GM12873 (cell line): ENCODE data around the gene LORICRIN.

ENCODE experiments used
- TF ChIP-seq, protein P1 (sequence below): IDR thresholded peaks from 2 replicates; pipeline ENCODE4 v1.5.1; 2012; ENCODE audit warnings: low read depth, mild to moderate bottlenecking, moderate library complexity, low read length, control low read depth; ENCODE audit not compliant: insufficient read depth; ENCODE audit errors: missing control alignments

Gene LORICRIN, protein sequence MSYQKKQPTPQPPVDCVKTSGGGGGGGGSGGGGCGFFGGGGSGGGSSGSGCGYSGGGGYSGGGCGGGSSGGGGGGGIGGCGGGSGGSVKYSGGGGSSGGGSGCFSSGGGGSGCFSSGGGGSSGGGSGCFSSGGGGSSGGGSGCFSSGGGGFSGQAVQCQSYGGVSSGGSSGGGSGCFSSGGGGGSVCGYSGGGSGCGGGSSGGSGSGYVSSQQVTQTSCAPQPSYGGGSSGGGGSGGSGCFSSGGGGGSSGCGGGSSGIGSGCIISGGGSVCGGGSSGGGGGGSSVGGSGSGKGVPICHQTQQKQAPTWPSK

DNA sequence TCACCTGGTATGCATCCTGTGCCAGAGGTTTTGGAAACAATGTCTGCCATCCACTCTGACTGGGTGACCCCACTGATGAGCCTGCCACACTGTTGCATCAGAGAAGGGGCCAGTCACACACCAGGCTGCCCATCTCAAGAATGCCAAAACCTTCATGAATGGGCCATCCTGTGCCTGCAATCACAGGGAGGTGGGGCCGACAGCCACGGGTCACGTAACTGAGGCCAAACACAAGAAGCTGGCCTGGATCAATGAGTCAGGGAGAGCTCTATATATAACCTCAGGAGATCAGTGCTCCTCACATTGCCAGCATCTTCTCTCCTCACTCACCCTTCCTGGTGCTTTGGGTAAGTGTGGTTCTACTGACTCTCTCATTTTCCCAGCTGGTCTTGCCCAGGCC lies at the start of gene LORICRIN:
Gene LORICRIN (plus strand): TSS at position 301 of the 400 bp plus-strand sequence. CDS start 1,263 bp downstream, outside the sequence.
- TF ChIP-seq, protein P1, sequence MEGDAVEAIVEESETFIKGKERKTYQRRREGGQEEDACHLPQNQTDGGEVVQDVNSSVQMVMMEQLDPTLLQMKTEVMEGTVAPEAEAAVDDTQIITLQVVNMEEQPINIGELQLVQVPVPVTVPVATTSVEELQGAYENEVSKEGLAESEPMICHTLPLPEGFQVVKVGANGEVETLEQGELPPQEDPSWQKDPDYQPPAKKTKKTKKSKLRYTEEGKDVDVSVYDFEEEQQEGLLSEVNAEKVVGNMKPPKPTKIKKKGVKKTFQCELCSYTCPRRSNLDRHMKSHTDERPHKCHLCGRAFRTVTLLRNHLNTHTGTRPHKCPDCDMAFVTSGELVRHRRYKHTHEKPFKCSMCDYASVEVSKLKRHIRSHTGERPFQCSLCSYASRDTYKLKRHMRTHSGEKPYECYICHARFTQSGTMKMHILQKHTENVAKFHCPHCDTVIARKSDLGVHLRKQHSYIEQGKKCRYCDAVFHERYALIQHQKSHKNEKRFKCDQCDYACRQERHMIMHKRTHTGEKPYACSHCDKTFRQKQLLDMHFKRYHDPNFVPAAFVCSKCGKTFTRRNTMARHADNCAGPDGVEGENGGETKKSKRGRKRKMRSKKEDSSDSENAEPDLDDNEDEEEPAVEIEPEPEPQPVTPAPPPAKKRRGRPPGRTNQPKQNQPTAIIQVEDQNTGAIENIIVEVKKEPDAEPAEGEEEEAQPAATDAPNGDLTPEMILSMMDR, result no peak

DNA sequence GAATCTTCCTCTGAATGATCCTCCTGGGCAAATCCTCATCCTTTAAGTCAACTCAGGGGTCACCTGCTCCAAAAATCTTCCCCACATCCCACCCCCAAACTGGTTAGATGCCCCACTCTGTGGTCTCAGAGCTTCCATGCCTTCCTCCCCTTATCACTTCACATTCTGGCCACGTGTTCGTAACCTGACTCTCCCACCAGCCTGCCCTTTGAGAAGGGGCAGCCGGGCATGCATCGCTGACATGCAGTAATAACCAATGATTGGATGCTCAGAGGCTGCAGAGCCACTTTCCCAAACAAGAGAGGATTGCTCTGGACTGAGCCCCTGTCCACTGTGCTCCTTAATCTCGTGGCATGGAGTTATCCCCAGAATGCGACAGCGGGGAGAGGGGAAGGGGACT lies 49.3 kb upstream of the LORICRIN start:
- TF ChIP-seq, protein P1, result no peak

DNA sequence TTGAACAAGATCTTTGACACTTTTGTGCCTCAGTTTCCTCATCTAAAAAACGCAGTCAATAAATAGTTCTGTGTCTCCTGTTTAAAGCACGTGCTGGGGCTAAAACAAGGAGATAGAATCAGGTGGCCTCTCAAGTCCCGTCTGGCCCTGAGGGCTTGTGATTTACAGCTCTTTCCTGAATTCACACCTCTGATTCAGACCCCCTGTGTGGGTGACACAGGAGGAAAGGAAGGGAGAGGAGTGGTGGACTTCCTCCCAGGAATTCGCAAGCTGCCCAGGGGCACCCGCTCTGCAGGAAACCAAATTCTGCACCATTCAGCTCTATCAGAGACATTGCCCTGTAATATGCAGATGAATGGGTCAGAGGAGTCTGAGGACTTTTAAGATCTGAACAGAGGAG lies 47.3 kb upstream of the LORICRIN start:
- TF ChIP-seq, protein P1, result no peak

DNA sequence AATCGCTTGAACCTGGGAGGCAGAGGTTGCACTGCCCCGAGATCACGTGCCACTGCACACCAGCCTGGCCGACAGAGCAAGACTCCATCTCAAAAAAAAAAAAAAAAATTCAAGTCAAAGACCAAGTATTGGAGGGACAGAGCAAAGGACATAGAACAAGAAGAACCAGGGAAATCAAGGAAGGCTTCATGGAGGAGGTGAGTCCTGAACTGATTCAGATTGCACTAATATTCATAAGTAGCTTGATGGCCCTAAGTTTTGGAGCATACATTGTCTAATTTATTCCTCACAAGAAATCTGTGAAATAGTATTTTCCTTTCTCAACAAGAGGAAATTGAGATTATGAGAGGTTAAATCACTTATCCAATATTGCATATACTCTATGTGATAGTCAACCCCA lies 46.0 kb upstream of the LORICRIN start:
- TF ChIP-seq, protein P1, result no peak

DNA sequence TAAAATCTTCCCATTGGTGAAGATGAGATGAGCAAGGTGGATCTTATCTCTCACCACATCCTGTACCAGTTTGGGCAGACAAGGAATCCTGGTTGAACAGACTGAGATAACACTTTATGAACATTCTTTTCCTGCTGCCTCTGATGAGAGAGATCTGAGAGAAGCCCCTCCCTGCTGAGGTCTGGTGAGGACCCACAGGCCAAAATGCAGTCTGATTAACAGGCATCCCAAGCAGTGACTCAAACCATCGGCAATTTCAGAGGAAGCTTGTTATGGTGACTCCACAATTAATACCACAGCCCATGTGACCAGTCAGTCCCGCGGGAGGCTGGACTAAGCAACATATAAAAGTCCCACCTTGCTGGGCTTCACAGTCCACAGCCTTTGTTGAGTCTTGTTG lies 42.3 kb upstream of the LORICRIN start, which contains the start of gene PRR9:
Gene PRR9 (plus strand): TSS at position 373 of the 400 bp plus-strand sequence. CDS start 561 bp downstream, outside the sequence.
- TF ChIP-seq, protein P1, result no peak

DNA sequence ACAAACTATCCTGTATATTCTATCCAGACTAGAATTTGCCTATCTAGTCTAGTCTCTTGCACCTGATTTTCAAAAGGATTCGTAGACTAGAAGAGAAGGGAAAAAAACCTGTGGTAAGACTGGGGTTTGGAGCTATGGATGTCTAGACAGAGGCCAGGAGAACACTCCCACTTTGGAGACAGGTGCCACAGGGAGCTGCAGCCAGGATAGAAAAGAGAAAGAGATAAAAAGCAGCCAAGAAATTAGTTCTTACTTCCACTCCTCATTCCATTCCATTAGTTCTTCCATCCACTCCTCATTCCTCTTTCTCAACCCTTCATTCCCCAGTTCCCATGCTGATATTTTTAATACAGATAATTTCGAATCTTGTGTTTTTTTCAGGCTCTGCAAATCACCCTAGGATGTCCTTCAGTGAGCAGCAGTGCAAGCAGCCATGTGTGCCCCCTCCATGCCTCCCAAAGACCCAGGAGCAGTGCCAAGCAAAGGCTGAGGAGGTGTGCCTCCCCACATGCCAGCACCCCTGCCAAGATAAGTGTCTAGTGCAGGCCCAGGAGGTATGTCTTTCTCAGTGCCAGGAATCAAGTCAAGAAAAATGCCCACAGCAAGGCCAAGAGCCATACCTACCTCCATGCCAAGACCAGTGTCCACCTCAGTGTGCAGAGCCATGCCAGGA lies 41.6 kb upstream of the LORICRIN start:
- TF ChIP-seq, protein P1, result no peak

DNA sequence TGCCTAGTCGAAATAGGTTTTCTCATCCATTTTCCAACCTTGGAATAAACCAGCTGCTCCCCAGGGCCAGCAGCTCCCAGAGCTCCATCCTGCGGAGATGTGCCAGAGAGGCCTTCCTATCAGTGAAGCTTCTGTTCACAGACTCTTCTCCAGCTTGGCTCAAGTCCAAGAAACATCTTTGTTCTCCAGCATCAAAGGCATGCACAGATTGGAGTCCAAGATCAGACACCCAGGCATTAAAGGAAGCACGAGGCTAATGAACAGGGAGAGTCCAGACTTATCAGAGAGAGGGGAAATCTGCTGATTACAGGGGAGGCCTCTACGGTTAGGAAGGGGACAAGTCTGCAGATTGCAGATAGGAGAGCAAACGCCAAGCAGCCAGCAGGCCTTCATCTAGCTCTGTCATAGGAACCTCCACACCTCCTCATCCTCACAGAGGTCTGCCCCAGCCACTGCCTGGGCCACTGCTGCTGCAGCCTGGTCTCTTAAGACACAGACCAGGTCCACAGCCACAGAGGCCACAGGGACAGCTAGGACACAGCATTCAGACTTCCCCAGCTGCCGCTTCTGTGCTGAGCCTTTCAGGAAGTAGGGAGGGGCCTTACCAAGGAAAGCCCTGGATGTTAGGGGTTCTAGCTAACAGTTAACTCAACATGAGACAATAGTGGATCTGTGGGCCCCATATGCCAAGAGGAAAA lies 38.7 kb upstream of the LORICRIN start:
- TF ChIP-seq, protein P1, result no peak
